Tibial nerve (tissue), 4 donors: Measurements from ENCODE around the gene DCLK2.

Source experiments
- CTCF ChIP-seq, 5 experiments: fragments of 200-600 bp in 3 of 5; fragments of 450-650 bp in 2 of 5; sonication (generic) in 3 of 5; IDR thresholded peaks; one replicate each; pipeline ENCODE4 v1.5.1; 2016 to 2019; ENCODE audit warnings: antibody characterized with exemption in 5 of 5, mild to moderate bottlenecking in 3 of 5, moderate library complexity in 2 of 5
- EP300 ChIP-seq, 2 donors: sonication (generic); formaldehyde crosslinking; IDR thresholded peaks; one replicate each; pipeline ENCODE4 v1.6.1; 2017; ENCODE audit warnings: antibody characterized with exemption in 2 of 2, mild to moderate bottlenecking in 1 of 2
- POLR2A ChIP-seq, 2 donors: fragments of 450-650 bp; IDR thresholded peaks; one replicate each; pipeline ENCODE4 v1.6.1; 2017; ENCODE audit warnings: antibody characterized with exemption in 2 of 2, mild to moderate bottlenecking in 2 of 2, moderate library complexity in 2 of 2

GRCh38 chr4:150258569-150258968, 180.3 kb downstream of the DCLK2 start:
- no peak for TF ChIP-seq CTCF (IDR thresholded peaks at IDR 0.05)
- no peak for TF ChIP-seq EP300 (IDR thresholded peaks at IDR 0.05)
- TF ChIP-seq POLR2A (IDR thresholded peaks at IDR 0.05), result no peak
